PC-9 (cell line): Measurements from ENCODE around the gene MUCL3. TPM values are rescaled to one million over a fixed set of nuclear protein-coding genes. Genes with fewer than 3 reads are reported as not detected.

ENCODE experiments used
- BruUV-seq: library from RNA; stranded (reverse); fragments of 400-500 nt; replicated peaks from 2 replicates; lab custom pipeline; 2021; lab: Mats Ljungman, UMichigan
- CTCF ChIA-PET: fragments of 300-600 bp; sonication (Branson Sonifier 250); formaldehyde crosslinking; loops from one replicate; lab custom pipeline; 2022; ENCODE audit warnings: antibody characterized with exemption; lab: Charles Lee
- POLR2A ChIA-PET: fragments of 300-600 bp; sonication (Branson Sonifier 250); formaldehyde crosslinking; loops from one replicate; lab custom pipeline; 2022; ENCODE audit warnings: antibody characterized with exemption; ENCODE audit not compliant: unreplicated experiment; lab: Charles Lee
- DNase-seq, 2 experiments: peaks; one replicate each; pipeline versions ENCODE4 v3.0.0 to v3.0.0-alpha.2; 2015 to 2022; ENCODE audit warnings: mixed read lengths in 1 of 2
- H2AFZ ChIP-seq: fragments of 200-600 bp; sonication (generic); 2 replicates; pipeline ENCODE4 v1.8.1; 2017; ENCODE audit warnings: antibody characterized with exemption
- H3F3A ChIP-seq: fragments of 200-600 bp; sonication (generic); 2 replicates; pipeline ENCODE4 v1.8.1; 2017; ENCODE audit warnings: antibody characterized with exemption, mild to moderate bottlenecking, low read depth; ENCODE audit not compliant: insufficient read depth
- H3K27ac ChIP-seq: fragments of 200-600 bp; sonication (generic); 2 replicates; pipeline ENCODE4 v1.6.1; 2016; ENCODE audit warnings: mixed run types
- H3K27me3 ChIP-seq: fragments of 200-600 bp; sonication (generic); 2 replicates; pipeline ENCODE4 v1.6.1; 2016; ENCODE audit warnings: low read depth, mixed run types; ENCODE audit not compliant: insufficient read depth
- H3K36me3 ChIP-seq: fragments of 200-600 bp; sonication (generic); 2 replicates; pipeline ENCODE4 v1.6.1; 2016; ENCODE audit warnings: low read depth, mixed run types
- H3K4me1 ChIP-seq: fragments of 200-600 bp; sonication (generic); replicated peaks from 2 replicates; pipeline ENCODE4 v1.6.1; 2016; ENCODE audit warnings: mixed run types; ENCODE audit not compliant: insufficient read depth
- H3K4me2 ChIP-seq: fragments of 200-600 bp; sonication (generic); 2 replicates; pipeline ENCODE4 v1.6.1; 2017; ENCODE audit warnings: mixed run types
- H3K4me3 ChIP-seq: fragments of 200-600 bp; sonication (generic); 2 replicates; pipeline ENCODE4 v1.6.1; 2016; ENCODE audit warnings: mixed run types
- H3K79me2 ChIP-seq: fragments of 200-600 bp; sonication (generic); 2 replicates; pipeline ENCODE4 v1.6.1; 2017; ENCODE audit warnings: low read depth, mixed run types
- H3K9me2 ChIP-seq: fragments of 200-600 bp; sonication (generic); 2 replicates; pipeline ENCODE4 v1.8.1; 2017; ENCODE audit warnings: mild to moderate bottlenecking; ENCODE audit not compliant: insufficient read depth
- H3K9me3 ChIP-seq: fragments of 200-600 bp; sonication (generic); 2 replicates; pipeline ENCODE4 v1.8.1; 2016; ENCODE audit warnings: low read depth; ENCODE audit not compliant: insufficient read depth
- H4K20me1 ChIP-seq: fragments of 200-600 bp; sonication (generic); 2 replicates; pipeline ENCODE4 v1.8.1; 2017; ENCODE audit not compliant: insufficient read depth
- CTCF ChIP-seq: fragments of 200-600 bp; sonication (generic); conservative IDR thresholded peaks from 2 replicates; pipeline ENCODE4 v1.6.1; 2017; ENCODE audit warnings: mixed run types, antibody characterized with exemption, mild to moderate bottlenecking, moderate library complexity
- EZH2 ChIP-seq: fragments of 200-600 bp; sonication (generic); IDR thresholded peaks from 2 replicates; pipeline ENCODE4 v1.8.0; 2017; ENCODE audit warnings: antibody characterized with exemption, low read depth
- intact Hi-C: fragments of 100-400 bp; cut with micrococcal nuclease; formaldehyde crosslinking; loops from one replicate; pipeline ENCODE4 v1.10.0; 2022; ENCODE audit not compliant: unreplicated experiment
- total RNA-seq: library from RNA; stranded (reverse); gene quantifications from 2 replicates; pipeline ENCODE4 v1.2.3, GENCODE V29; 2021

Gene MUCL3
- total RNA-seq, 1 experiment from 2014 or later, result not detected

- ChIA-PET CTCF (interaction anchor here (0.5 kb wide), 1 partner anchor 132 kb away, joined by 4 read pairs; no protein-coding TSS in a partner anchor), POLR2A (interaction anchor here (0.6 kb wide), 1 partner anchor 953 kb away, joined by 8 read pairs; no protein-coding TSS in a partner anchor)
- intact Hi-C loops, result no loop called here
- TF ChIP-seq CTCF (no peak), EZH2 (no peak)
- DNase-seq, result no peak
- Histone ChIP-seq H4K20me1 (no peaks in the 10 kb centered on the region), H3K27ac (no peak overlapping the region), H3K4me2 (no peak overlapping the region), H3K4me1 (peaks cover 4% of the 10 kb centered on the region; the same call in 1 of the 2 replicates), H3K27me3 (0 out of 2 replicates have a peak, but pooled peaks cover 3% of the 10 kb centered on the region), H3K9me3 (no peaks in the 10 kb centered on the region), H3K4me3 (no peak overlapping the region), H3K36me3 (no peaks in the 10 kb centered on the region), H3F3A (peaks cover 5% of the 10 kb centered on the region; the same call in 1 of the 2 replicates), H3K9me2 (no peaks in the 10 kb centered on the region), H2AFZ (no peak overlapping the region), H3K79me2 (no peaks in the 10 kb centered on the region)
- no TSS peak for BruUV-seq
Measured at GRCh38 chr6:30945281-30945680, 4.5 kb downstream of the MUCL3 start.

GRCh38 chr6:30947231-30947630 lies 6.5 kb downstream of the MUCL3 start:
- H3K9me2 ChIP-seq, result no peaks in the 10 kb centered on the region
- H3K4me1 ChIP-seq, result peaks cover 3% of the 10 kb centered on the region; the same call in 1 of the 2 replicates
- no peak overlapping the region for H2AFZ ChIP-seq
- H3K9me3 ChIP-seq, result no peaks in the 10 kb centered on the region
- peaks cover 10% of the 10 kb centered on the region; the same call in 1 of the 2 replicates for H3K27me3 ChIP-seq
- ChIA-PET CTCF (no interaction called here), POLR2A (no interaction called here)
- no peak overlapping the region for H3K27ac ChIP-seq
- no peak for TF ChIP-seq CTCF
- no peaks in the 10 kb centered on the region for H3K79me2 ChIP-seq
- H3F3A ChIP-seq, result peaks cover 5% of the 10 kb centered on the region; the same call in 1 of the 2 replicates
- no peak overlapping the region for H3K4me2 ChIP-seq
- no peaks in the 10 kb centered on the region for H4K20me1 ChIP-seq
- no peak for DNase-seq
- BruUV-seq, result no TSS peak
- no peak overlapping the region for H3K4me3 ChIP-seq
- intact Hi-C loops, result no loop called here
- H3K36me3 ChIP-seq, result no peaks in the 10 kb centered on the region

GRCh38 chr6:30948811-30949210 lies 8.0 kb downstream of the MUCL3 start:
- H3K4me1 ChIP-seq, result no peaks in the 10 kb centered on the region
- no peak overlapping the region for H3K4me2 ChIP-seq
- no TSS peak for BruUV-seq
- H3K27ac ChIP-seq, result no peak overlapping the region
- no peaks in the 10 kb centered on the region for H3K79me2 ChIP-seq
- no peaks in the 10 kb centered on the region for H4K20me1 ChIP-seq
- TF ChIP-seq CTCF (no peak), EZH2 (no peak)
- DNase-seq, result no peak
- no peaks in the 10 kb centered on the region for H3K36me3 ChIP-seq
- no peaks in the 10 kb centered on the region for H3K9me3 ChIP-seq
- ChIA-PET CTCF (no interaction called here), POLR2A (no interaction called here)
- H3F3A ChIP-seq, result no peaks in the 10 kb centered on the region
- peaks cover 10% of the 10 kb centered on the region; the same call in 1 of the 2 replicates for H3K27me3 ChIP-seq
- H2AFZ ChIP-seq, result no peak overlapping the region
- H3K9me2 ChIP-seq, result no peaks in the 10 kb centered on the region
- intact Hi-C loops, result no loop called here
- H3K4me3 ChIP-seq, result no peak overlapping the region
